ENCODE results near the gene SLC19A1. TPM values are rescaled to one million over a fixed set of nuclear protein-coding genes. Genes with fewer than 3 reads are reported as not detected.

The SLC19A1 gene
- total RNA-seq, 1 donor from 2014 or later, result 4.5 TPM

GRCh38 chr21:45509566-45510465 is 32.4 kb downstream of the SLC19A1 start:
- DNase-seq (ENCODE audit: low read depth), result no peak
- Histone ChIP-seq H3K4me3 (ENCODE audit: low read depth, low read length) (no peak overlapping the region), H3K27me3 (ENCODE audit: control insufficient read depth, insufficient read depth, low read length) (no peaks in the 10 kb centered on the region), H3K36me3 (ENCODE audit: control insufficient read depth, insufficient read depth, low read length) (no peaks in the 10 kb centered on the region)
- FAIRE-seq, result no peak
- TF ChIP-seq, protein P1, sequence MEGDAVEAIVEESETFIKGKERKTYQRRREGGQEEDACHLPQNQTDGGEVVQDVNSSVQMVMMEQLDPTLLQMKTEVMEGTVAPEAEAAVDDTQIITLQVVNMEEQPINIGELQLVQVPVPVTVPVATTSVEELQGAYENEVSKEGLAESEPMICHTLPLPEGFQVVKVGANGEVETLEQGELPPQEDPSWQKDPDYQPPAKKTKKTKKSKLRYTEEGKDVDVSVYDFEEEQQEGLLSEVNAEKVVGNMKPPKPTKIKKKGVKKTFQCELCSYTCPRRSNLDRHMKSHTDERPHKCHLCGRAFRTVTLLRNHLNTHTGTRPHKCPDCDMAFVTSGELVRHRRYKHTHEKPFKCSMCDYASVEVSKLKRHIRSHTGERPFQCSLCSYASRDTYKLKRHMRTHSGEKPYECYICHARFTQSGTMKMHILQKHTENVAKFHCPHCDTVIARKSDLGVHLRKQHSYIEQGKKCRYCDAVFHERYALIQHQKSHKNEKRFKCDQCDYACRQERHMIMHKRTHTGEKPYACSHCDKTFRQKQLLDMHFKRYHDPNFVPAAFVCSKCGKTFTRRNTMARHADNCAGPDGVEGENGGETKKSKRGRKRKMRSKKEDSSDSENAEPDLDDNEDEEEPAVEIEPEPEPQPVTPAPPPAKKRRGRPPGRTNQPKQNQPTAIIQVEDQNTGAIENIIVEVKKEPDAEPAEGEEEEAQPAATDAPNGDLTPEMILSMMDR (IDR thresholded peaks at IDR 0.05; ENCODE audit: insufficient read depth, low read length, severe bottlenecking), result no peak

GRCh38 chr21:45508607-45509565 is 33.4 kb downstream of the SLC19A1 start:
- DNase-seq (ENCODE audit: low read depth) (no peak), FAIRE-seq (no peak)
- Histone ChIP-seq H3K36me3 (ENCODE audit: control insufficient read depth, insufficient read depth, low read length) (no peaks in the 10 kb centered on the region), H3K4me3 (ENCODE audit: low read depth, low read length) (no peak overlapping the region), H3K27me3 (ENCODE audit: control insufficient read depth, insufficient read depth, low read length) (no peaks in the 10 kb centered on the region)
- TF ChIP-seq, protein P1 (IDR thresholded peaks at IDR 0.05; ENCODE audit: insufficient read depth, low read length, severe bottlenecking), result no peak

DNA sequence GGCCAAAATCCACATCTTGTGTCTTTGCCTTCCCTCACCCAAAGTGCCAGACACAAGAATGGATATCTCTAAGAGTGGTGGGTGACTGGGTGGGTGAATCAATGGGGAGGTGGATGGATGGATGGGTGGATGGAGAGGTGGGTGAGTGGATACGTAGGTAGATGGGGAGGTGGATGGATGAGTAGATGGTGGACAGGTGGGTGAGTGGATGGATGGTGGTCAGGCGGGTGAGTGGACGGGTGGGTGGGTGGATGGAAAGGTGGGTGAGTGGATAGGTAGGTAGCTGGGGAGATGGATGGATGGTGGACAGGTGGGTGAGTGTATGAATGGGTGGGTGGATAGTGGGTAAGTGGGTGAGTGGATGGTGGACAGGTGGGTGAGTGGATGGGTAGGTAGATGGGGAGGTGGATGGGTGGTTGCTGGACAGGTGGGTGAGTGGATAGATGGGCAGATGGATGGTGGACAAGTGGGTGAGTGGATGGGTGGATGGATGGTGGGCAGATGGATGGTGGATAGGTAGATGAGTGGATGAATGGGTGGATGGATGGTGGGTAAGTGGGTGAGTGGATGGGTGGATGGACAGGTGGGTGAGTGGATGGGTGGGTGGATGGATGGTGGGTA is 34.2 kb downstream of the SLC19A1 start:
- FAIRE-seq (no peak), DNase-seq (ENCODE audit: low read depth) (no peak)
- Histone ChIP-seq H3K36me3 (ENCODE audit: control insufficient read depth, insufficient read depth, low read length) (no peaks in the 10 kb centered on the region), H3K27me3 (ENCODE audit: control insufficient read depth, insufficient read depth, low read length) (no peaks in the 10 kb centered on the region), H3K4me3 (ENCODE audit: low read depth, low read length) (no peak overlapping the region)
- TF ChIP-seq, protein P1 (IDR thresholded peaks at IDR 0.05; ENCODE audit: insufficient read depth, low read length, severe bottlenecking), result no peak

DNA sequence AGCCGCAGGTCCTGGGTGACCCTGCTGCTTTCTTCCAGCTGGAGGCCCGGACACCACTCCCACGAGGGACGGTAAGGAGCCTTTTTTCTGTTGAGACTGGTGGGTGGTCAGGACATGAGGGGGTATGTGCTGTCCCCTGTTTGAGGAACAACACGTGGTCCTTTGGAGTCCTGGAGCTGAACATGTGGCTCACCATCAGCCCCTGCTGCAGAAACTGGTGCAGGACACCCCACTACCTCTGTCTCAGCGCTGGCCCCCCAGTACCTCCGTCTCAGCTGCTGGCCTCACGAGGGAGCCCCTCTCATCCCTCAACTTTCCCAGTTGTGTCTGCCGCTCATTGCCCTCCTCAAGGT is 34.7 kb downstream of the SLC19A1 start:
- FAIRE-seq, result no peak

GRCh38 chr21:45506836-45507522 is 35.3 kb downstream of the SLC19A1 start:
- H3K4me3 ChIP-seq (ENCODE audit: low read depth, low read length), result no peak overlapping the region
- H3K27me3 ChIP-seq (ENCODE audit: control insufficient read depth, insufficient read depth, low read length), result no peaks in the 10 kb centered on the region
- TF ChIP-seq, protein P1 (IDR thresholded peaks at IDR 0.05; ENCODE audit: insufficient read depth, low read length, severe bottlenecking), result no peak
- H3K36me3 ChIP-seq (ENCODE audit: control insufficient read depth, insufficient read depth, low read length), result no peaks in the 10 kb centered on the region
- no peak for DNase-seq (ENCODE audit: low read depth)
- FAIRE-seq, result no peak

More for the DNA sequence above, 34.7 kb downstream of the SLC19A1 start:
- H3K27me3 ChIP-seq (ENCODE audit: control insufficient read depth, insufficient read depth, low read length), result no peaks in the 10 kb centered on the region
- no peaks in the 10 kb centered on the region for H3K36me3 ChIP-seq (ENCODE audit: control insufficient read depth, insufficient read depth, low read length)
- DNase-seq (ENCODE audit: low read depth), result no peak
- H3K4me3 ChIP-seq (ENCODE audit: low read depth, low read length), result no peak overlapping the region
- TF ChIP-seq, protein P1 (IDR thresholded peaks at IDR 0.05; ENCODE audit: insufficient read depth, low read length, severe bottlenecking), result no peak

All from bronchial epithelial cell (primary cell).